ENCODE results near the gene EDEM3. TPM values are rescaled to one million over a fixed set of nuclear protein-coding genes. Genes with fewer than 3 reads are reported as not detected.
A peak's percentile ranks its signal among the peaks of the same experiment; 100 is the strongest.

EDEM3 gene
- total and polyA plus RNA-seq, 2 experiments from 2014 or later = 20.8 to 41.4 TPM

GRCh38 chr1:184791550-184791900 lies 36.9 kb upstream of the EDEM3 start:
- in situ Hi-C loops (cut with MboI) = no loop called here
- WGBS, 2 experiments (ENCODE audit: low coverage in 1 of 2, low lambda C conversion rate in 2 of 2, missing lambda C conversion rate in 2 of 2) = 0% methylated on average over 2 of the region's 2 CpGs
- no peaks in the 10 kb centered on the region for H3K27me3 ChIP-seq (replicated peaks; ENCODE audit: insufficient read depth)
- H3K4me2 ChIP-seq (ENCODE audit: unreplicated experiment) = peak overlapping the region; percentile 74
- peaks cover 43% of the 10 kb centered on the region for H3K4me1 ChIP-seq (ENCODE audit: insufficient read depth)
- H3K4me3 ChIP-seq = peak overlapping the region; percentile 21
- no peaks in the 10 kb centered on the region for H3K9me2 ChIP-seq (ENCODE audit: insufficient read depth)
- DNase-seq = peak; percentile 81
- peak overlapping the region; percentile 65; the same call in 1 of the 2 replicates for H2AFZ ChIP-seq
- no peaks in the 10 kb centered on the region for H3K9me3 ChIP-seq (ENCODE audit: low read depth)
- no peaks in the 10 kb centered on the region for H3K36me3 ChIP-seq (ENCODE audit: low read depth)
- H3K9ac ChIP-seq = peak overlapping the region; percentile 75
- no peak for TF ChIP-seq EZH2phosphoT487 (IDR thresholded peaks at IDR 0.05; ENCODE audit: insufficient read depth, low read depth)
- TF ChIP-seq EZH2 (IDR thresholded peaks at IDR 0.05; ENCODE audit: insufficient read depth, poor library complexity, severe bottlenecking) = no peak
- no peaks in the 10 kb centered on the region for H3K79me2 ChIP-seq (ENCODE audit: insufficient read depth)
- H3F3A ChIP-seq (ENCODE audit: insufficient read depth) = peaks cover 37% of the 10 kb centered on the region
- H4K20me1 ChIP-seq (ENCODE audit: insufficient read depth) = no peaks in the 10 kb centered on the region
- H3K27ac ChIP-seq = peak overlapping the region; percentile 94

GRCh38 chr1:184790642-184791549 lies 36.2 kb upstream of the EDEM3 start:
- H3K27me3 ChIP-seq (replicated peaks; ENCODE audit: insufficient read depth) = no peaks in the 10 kb centered on the region
- no peaks in the 10 kb centered on the region for H3K9me3 ChIP-seq (ENCODE audit: low read depth)
- peaks cover 37% of the 10 kb centered on the region for H3F3A ChIP-seq (ENCODE audit: insufficient read depth)
- peak overlapping the region; percentile 74 for H3K4me2 ChIP-seq (ENCODE audit: unreplicated experiment)
- DNase-seq = peak; percentile 38
- H2AFZ ChIP-seq = peak overlapping the region; percentile 65; the same call in 1 of the 2 replicates
- peak overlapping the region; percentile 94 for H3K27ac ChIP-seq
- TF ChIP-seq EZH2 (IDR thresholded peaks at IDR 0.05; ENCODE audit: insufficient read depth, poor library complexity, severe bottlenecking) (no peak), EZH2phosphoT487 (IDR thresholded peaks at IDR 0.05; ENCODE audit: insufficient read depth, low read depth) (no peak)
- H3K9me2 ChIP-seq (ENCODE audit: insufficient read depth) = no peaks in the 10 kb centered on the region
- no peaks in the 10 kb centered on the region for H3K36me3 ChIP-seq (ENCODE audit: low read depth)
- no peaks in the 10 kb centered on the region for H4K20me1 ChIP-seq (ENCODE audit: insufficient read depth)
- in situ Hi-C loops (cut with MboI) = no loop called here
- H3K4me1 ChIP-seq (ENCODE audit: insufficient read depth) = peaks cover 43% of the 10 kb centered on the region
- 37 to 39% methylated on average over 9 of the region's 9 CpGs for WGBS, 2 experiments (ENCODE audit: low coverage in 1 of 2, low lambda C conversion rate in 2 of 2, missing lambda C conversion rate in 2 of 2)
- peak overlapping the region; percentile 75 for H3K9ac ChIP-seq
- no peaks in the 10 kb centered on the region for H3K79me2 ChIP-seq (ENCODE audit: insufficient read depth)
- peak overlapping the region; percentile 21 for H3K4me3 ChIP-seq

- 9 to 11% methylated on average over 2 of the region's 2 CpGs for WGBS, 2 experiments (ENCODE audit: low coverage in 1 of 2, low lambda C conversion rate in 2 of 2, missing lambda C conversion rate in 2 of 2)
- Histone ChIP-seq H3K36me3 (ENCODE audit: low read depth) (no peaks in the 10 kb centered on the region), H2AFZ (no peak overlapping the region), H3K9ac (no peak overlapping the region), H3K4me3 (no peak overlapping the region), H3K27me3 (replicated peaks; ENCODE audit: insufficient read depth) (no peaks in the 10 kb centered on the region), H4K20me1 (ENCODE audit: insufficient read depth) (no peaks in the 10 kb centered on the region), H3F3A (ENCODE audit: insufficient read depth) (peaks cover 37% of the 10 kb centered on the region), H3K27ac (no peak overlapping the region), H3K4me1 (ENCODE audit: insufficient read depth) (peaks cover 43% of the 10 kb centered on the region), H3K4me2 (ENCODE audit: unreplicated experiment) (no peak overlapping the region), H3K79me2 (ENCODE audit: insufficient read depth) (no peaks in the 10 kb centered on the region), H3K9me2 (ENCODE audit: insufficient read depth) (no peaks in the 10 kb centered on the region), H3K9me3 (ENCODE audit: low read depth) (no peaks in the 10 kb centered on the region)
- in situ Hi-C loops (cut with MboI) = no loop called here
- no peak for TF ChIP-seq EZH2phosphoT487 (IDR thresholded peaks at IDR 0.05; ENCODE audit: insufficient read depth, low read depth)
- TF ChIP-seq EZH2 (IDR thresholded peaks at IDR 0.05; ENCODE audit: insufficient read depth, poor library complexity, severe bottlenecking) = no peak
- DNase-seq = peak; percentile 40
Measured at GRCh38 chr1:184789884-184790283, 35.2 kb upstream of the EDEM3 start.

GRCh38 chr1:184788970-184789369 lies 34.3 kb upstream of the EDEM3 start:
- Histone ChIP-seq H3K9ac (no peak overlapping the region), H3K79me2 (ENCODE audit: insufficient read depth) (no peaks in the 10 kb centered on the region), H3K27ac (no peak overlapping the region), H4K20me1 (ENCODE audit: insufficient read depth) (no peaks in the 10 kb centered on the region), H3K36me3 (ENCODE audit: low read depth) (no peaks in the 10 kb centered on the region), H3K4me3 (no peak overlapping the region), H3K9me3 (ENCODE audit: low read depth) (no peaks in the 10 kb centered on the region), H3K4me2 (ENCODE audit: unreplicated experiment) (no peak overlapping the region), H3K27me3 (replicated peaks; ENCODE audit: insufficient read depth) (no peaks in the 10 kb centered on the region), H3F3A (ENCODE audit: insufficient read depth) (peaks cover 37% of the 10 kb centered on the region), H2AFZ (no peak overlapping the region), H3K4me1 (ENCODE audit: insufficient read depth) (peaks cover 43% of the 10 kb centered on the region), H3K9me2 (ENCODE audit: insufficient read depth) (no peaks in the 10 kb centered on the region)
- 86 to 87% methylated on average over 2 of the region's 2 CpGs for WGBS, 2 experiments (ENCODE audit: low coverage in 1 of 2, low lambda C conversion rate in 2 of 2, missing lambda C conversion rate in 2 of 2)
- TF ChIP-seq EZH2phosphoT487 (IDR thresholded peaks at IDR 0.05; ENCODE audit: insufficient read depth, low read depth) = no peak
- no peak for TF ChIP-seq EZH2 (IDR thresholded peaks at IDR 0.05; ENCODE audit: insufficient read depth, poor library complexity, severe bottlenecking)
- no peak for DNase-seq
- in situ Hi-C loops (cut with MboI) = no loop called here
